SW 1271 (cell line): ENCODE results near the gene CPLANE2.
"Not testable (repeated sequence)": the region's sequence is repeated elsewhere in the genome, so short reads cannot be mapped to it uniquely, and the experiment has no call there.

ENCODE experiments used
- DNase-seq, 2 experiments: peaks; one replicate each; lab custom pipeline; 2025; lab: John Stamatoyannopoulos, UW

CPLANE2 gene

GRCh38 chr1:16209132-16209846, 27.7 kb downstream of the CPLANE2 start:
- DNase-seq = no peak

GRCh38 chr1:16208270-16208987, 28.6 kb downstream of the CPLANE2 start:
- DNase-seq = no peak

GRCh38 chr1:16207318-16208269, 29.4 kb downstream of the CPLANE2 start:
- no peak for DNase-seq

- peak; percentile 75 to 93 for DNase-seq
These were observed 30.3 kb downstream of the CPLANE2 start for GRCh38 chr1:16206547-16207317.

GRCh38 chr1:16205891-16206546, 31.0 kb downstream of the CPLANE2 start:
- DNase-seq = no peak

GRCh38 chr1:16205334-16205671, 31.7 kb downstream of the CPLANE2 start:
- DNase-seq = no peak

GRCh38 chr1:16204634-16205333, 32.2 kb downstream of the CPLANE2 start:
- DNase-seq = no peak

GRCh38 chr1:16204216-16204615, 32.8 kb downstream of the CPLANE2 start:
- DNase-seq = no peak

- no peak for DNase-seq
These were observed 33.4 kb downstream of the CPLANE2 start for GRCh38 chr1:16203550-16203949.

- no peak for DNase-seq
These were observed 34.4 kb downstream of the CPLANE2 start for GRCh38 chr1:16202281-16203210.

GRCh38 chr1:16199700-16200099, 37.3 kb downstream of the CPLANE2 start:
- no peak for DNase-seq

- no peak for DNase-seq
These were observed 37.9 kb downstream of the CPLANE2 start for GRCh38 chr1:16199157-16199501.

- no peak for DNase-seq
These were observed 38.4 kb downstream of the CPLANE2 start for GRCh38 chr1:16198444-16199156.

- DNase-seq = no peak
These were observed 40.1 kb downstream of the CPLANE2 start for GRCh38 chr1:16196874-16197273.

- DNase-seq = not testable (repeated sequence)
These were observed 40.8 kb downstream of the CPLANE2 start for GRCh38 chr1:16196139-16196538.

GRCh38 chr1:16195518-16195905, 41.5 kb downstream of the CPLANE2 start:
- no peak for DNase-seq

GRCh38 chr1:16191916-16192546, 45.0 kb downstream of the CPLANE2 start:
- DNase-seq = no peak

GRCh38 chr1:16191309-16191708, 45.7 kb downstream of the CPLANE2 start:
- DNase-seq = no peak
